ENCODE data around the gene CC2D2B. TPM values are rescaled to one million over a fixed set of nuclear protein-coding genes. Genes with fewer than 3 reads are reported as not detected.

CC2D2B gene
- total and polyA plus RNA-seq, 8 donors: 0.09 to 0.55 (median 0.39) TPM; not detected in 2

DNA sequence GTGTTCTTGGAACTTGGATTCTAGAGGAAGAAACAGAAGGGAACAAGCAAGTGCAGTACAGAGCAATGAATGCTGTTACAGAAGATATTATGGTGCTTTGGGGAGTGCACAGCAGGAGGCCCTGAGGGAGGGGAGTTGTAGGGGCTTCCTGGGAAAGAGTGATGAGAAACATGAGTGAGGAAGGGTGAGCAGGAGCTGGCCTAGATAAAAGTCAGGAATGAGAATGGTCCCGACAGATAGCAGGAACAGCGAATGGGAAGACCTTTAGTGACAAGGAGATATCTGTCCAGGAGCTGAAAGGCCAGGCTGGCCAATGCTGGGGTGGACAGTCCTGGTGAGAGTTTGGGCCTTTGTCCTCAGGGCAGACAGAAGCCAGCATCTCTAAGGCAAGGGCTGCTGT lies 115.0 kb downstream of the CC2D2B start:
- intact Hi-C loops (cut with DNase I): no loop called here
- TF ChIP-seq, protein P1, sequence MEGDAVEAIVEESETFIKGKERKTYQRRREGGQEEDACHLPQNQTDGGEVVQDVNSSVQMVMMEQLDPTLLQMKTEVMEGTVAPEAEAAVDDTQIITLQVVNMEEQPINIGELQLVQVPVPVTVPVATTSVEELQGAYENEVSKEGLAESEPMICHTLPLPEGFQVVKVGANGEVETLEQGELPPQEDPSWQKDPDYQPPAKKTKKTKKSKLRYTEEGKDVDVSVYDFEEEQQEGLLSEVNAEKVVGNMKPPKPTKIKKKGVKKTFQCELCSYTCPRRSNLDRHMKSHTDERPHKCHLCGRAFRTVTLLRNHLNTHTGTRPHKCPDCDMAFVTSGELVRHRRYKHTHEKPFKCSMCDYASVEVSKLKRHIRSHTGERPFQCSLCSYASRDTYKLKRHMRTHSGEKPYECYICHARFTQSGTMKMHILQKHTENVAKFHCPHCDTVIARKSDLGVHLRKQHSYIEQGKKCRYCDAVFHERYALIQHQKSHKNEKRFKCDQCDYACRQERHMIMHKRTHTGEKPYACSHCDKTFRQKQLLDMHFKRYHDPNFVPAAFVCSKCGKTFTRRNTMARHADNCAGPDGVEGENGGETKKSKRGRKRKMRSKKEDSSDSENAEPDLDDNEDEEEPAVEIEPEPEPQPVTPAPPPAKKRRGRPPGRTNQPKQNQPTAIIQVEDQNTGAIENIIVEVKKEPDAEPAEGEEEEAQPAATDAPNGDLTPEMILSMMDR (IDR thresholded peaks at IDR 0.05): no peak
- Histone ChIP-seq H3K4me3 (no peak overlapping the region), H3K9me3 (no peaks in the 10 kb centered on the region), H3K4me1 (no peaks in the 10 kb centered on the region), H3K27me3 (no peaks in the 10 kb centered on the region), H3K27ac (no peak overlapping the region), H3K36me3 (no peaks in the 10 kb centered on the region)
- no peak for DNase-seq
- no peak for FAIRE-seq
- WGBS, 2 donors: 80 to 85% methylated on average over 2 of the region's 2 CpGs
- no peak for ATAC-seq

DNA sequence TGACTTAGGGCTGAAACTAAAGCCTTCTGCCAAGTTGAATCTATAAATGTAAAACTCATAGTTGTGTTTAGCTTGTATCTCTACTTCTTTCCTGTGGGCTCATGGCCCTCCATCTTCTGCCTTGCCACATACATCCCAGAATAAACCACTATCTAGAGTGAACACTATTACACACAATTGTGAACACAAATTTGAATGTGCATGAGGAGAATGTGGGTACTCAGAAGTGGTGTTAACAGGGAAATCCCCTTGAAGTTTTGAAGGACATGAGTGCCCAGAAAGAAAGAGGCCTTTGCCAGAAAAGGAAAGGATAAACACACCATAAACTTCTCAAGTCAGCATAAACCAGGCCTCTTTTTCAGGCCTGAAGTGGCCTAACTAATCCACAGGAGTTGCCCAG lies 115.4 kb downstream of the CC2D2B start:
- H3K27me3 ChIP-seq: no peaks in the 10 kb centered on the region
- H3K27ac ChIP-seq: no peak overlapping the region
- DNase-seq: no peak
- intact Hi-C loops (cut with DNase I): no loop called here
- ATAC-seq: no peak
- no peak for FAIRE-seq
- no peaks in the 10 kb centered on the region for H3K9me3 ChIP-seq
- H3K4me3 ChIP-seq: no peak overlapping the region
- TF ChIP-seq, protein P1 (IDR thresholded peaks at IDR 0.05): no peak
- H3K36me3 ChIP-seq: no peaks in the 10 kb centered on the region
- no peaks in the 10 kb centered on the region for H3K4me1 ChIP-seq

DNA sequence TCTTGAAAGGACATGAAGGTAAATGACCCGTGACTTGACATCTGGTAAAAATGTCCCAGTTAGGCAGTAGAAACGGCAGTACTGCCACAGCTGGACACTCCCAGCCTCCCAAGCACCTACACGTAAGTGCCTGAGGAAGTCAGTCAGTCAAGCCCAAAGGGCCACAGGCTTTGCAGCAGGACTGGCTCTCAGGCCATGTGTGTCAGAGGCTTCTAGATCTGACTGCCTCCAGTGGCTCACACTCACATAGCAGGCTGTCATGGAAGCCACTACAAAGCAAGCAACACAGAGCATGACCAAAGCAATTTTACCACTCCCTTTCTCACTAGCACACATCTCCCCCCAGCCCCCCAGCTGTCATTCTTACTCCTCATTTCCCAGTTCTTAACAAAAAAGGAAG lies 117.8 kb downstream of the CC2D2B start:
- ATAC-seq (peak in 1 of 4 donors; percentile 45), FAIRE-seq (no peak), DNase-seq (no peak)
- no peaks in the 10 kb centered on the region for H3K9me3 ChIP-seq
- intact Hi-C loops (cut with DNase I): no loop called here
- TF ChIP-seq, protein P1 (IDR thresholded peaks at IDR 0.05): no peak
- WGBS, 2 donors: 85 to 91% methylated on average over 3 of the region's 3 CpGs
- H3K27me3 ChIP-seq: no peaks in the 10 kb centered on the region
- no peak overlapping the region for H3K27ac ChIP-seq
- no peaks in the 10 kb centered on the region for H3K4me1 ChIP-seq
- H3K4me3 ChIP-seq: no peak overlapping the region
- no peaks in the 10 kb centered on the region for H3K36me3 ChIP-seq

DNA sequence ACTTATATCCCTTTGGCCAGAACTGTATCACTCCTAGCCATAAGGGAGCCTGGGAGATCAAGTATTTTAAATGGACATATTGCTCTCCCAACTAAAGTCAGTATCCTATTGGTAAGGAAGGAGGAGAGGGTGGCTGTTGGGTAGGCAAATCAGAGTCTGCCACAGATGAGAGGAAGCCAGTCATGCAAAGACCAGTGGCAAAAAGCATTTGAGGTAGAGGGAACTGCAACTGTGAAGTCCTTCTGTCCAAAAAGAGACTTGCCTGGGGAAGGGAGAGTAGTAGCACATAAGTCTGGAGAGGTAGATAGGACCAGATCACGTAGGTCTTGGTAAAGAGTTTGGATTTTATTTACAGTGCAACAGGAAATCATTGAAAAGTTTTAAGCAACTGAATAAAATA lies 126.8 kb downstream of the CC2D2B start:
- H3K9me3 ChIP-seq: no peaks in the 10 kb centered on the region
- intact Hi-C loops (cut with DNase I): no loop called here
- no peak for FAIRE-seq
- no peaks in the 10 kb centered on the region for H3K27me3 ChIP-seq
- no peak overlapping the region for H3K4me3 ChIP-seq
- no peak overlapping the region for H3K27ac ChIP-seq
- no peak for DNase-seq
- H3K4me1 ChIP-seq: no peaks in the 10 kb centered on the region
- TF ChIP-seq, protein P1 (IDR thresholded peaks at IDR 0.05): no peak
- 89 to 93% methylated on average over 1 of the region's 1 CpG for WGBS, 2 donors
- no peak for ATAC-seq
- no peaks in the 10 kb centered on the region for H3K36me3 ChIP-seq

DNA sequence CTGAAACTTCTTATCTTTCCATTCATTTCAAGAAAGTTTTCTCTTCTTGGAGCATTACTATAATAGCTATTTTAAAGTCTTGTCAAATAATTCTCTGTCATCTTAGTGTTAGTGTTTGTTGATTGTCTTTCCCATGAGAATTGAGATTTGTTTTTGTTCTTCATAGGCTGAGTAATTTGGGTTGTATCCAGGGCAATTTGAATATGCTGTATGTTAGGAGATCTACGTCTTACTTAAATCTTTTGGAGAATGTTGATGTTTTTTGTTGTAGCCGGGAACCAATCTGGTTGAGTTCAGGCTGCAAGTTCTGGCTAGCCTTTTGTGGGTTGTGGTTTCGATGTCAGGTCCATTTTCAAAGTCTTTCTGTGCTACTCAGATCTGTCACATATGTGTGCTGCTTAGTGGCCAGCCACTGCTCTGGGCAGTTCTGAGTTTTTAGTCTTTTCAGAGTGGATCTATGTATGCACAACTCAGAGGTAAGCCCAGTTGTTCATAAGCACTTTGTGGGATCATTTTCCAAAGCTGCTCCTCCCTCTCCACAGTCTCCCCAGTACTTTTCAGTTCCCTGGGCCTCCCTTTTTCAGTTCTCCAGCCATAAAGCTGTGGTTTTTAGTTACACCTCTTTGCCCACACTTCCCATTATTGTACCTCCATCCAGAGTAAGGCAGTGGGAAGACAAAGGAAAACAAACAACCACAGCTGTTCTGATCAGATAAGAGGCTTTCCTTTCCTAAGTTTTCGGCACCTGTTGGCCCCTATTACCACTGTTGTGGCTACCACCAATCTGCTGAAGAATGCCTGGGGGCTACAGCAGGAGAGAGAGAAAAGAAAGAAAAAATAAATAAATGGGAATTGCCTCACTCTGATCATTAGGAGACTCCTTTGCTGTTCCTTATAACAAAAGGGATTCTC lies 131.0 kb downstream of the CC2D2B start:
- no peak for FAIRE-seq
- 80 to 84% methylated on average over 4 of the region's 4 CpGs for WGBS, 2 donors
- H3K4me1 ChIP-seq: peaks cover 0 to 6% (median 0%) of the 10 kb centered on the region in 3 donors
- H3K36me3 ChIP-seq: no peaks in the 10 kb centered on the region
- TF ChIP-seq, protein P1 (IDR thresholded peaks at IDR 0.05): no peak
- no peaks in the 10 kb centered on the region for H3K9me3 ChIP-seq
- no peaks in the 10 kb centered on the region for H3K27me3 ChIP-seq
- intact Hi-C loops (cut with DNase I): no loop called here
- no peak for ATAC-seq
- no peak for DNase-seq
- H3K4me3 ChIP-seq: no peak overlapping the region
- no peak overlapping the region for H3K27ac ChIP-seq
